OCI-LY7 (cell line): Measurements from ENCODE around the gene HMX3.

ENCODE experiments used
- EZH2phosphoT487 ChIP-seq: fragments of 200-600 bp; sonication (generic); IDR thresholded peaks from 2 replicates; pipeline ENCODE4 v1.6.1; 2018; ENCODE audit warnings: low read depth, borderline replicate concordance, mild to moderate bottlenecking, mixed run types, antibody characterized with exemption, low read length, moderate library complexity, mixed read lengths
- TF ChIP-seq, protein P1 (sequence below): fragments of 200-600 bp; sonication (generic); conservative IDR thresholded peaks from 2 replicates; pipeline ENCODE4 v1.5.1; 2014; ENCODE audit warnings: mild to moderate bottlenecking, antibody characterized with exemption, low read length, moderate library complexity, mixed read lengths

DNA sequence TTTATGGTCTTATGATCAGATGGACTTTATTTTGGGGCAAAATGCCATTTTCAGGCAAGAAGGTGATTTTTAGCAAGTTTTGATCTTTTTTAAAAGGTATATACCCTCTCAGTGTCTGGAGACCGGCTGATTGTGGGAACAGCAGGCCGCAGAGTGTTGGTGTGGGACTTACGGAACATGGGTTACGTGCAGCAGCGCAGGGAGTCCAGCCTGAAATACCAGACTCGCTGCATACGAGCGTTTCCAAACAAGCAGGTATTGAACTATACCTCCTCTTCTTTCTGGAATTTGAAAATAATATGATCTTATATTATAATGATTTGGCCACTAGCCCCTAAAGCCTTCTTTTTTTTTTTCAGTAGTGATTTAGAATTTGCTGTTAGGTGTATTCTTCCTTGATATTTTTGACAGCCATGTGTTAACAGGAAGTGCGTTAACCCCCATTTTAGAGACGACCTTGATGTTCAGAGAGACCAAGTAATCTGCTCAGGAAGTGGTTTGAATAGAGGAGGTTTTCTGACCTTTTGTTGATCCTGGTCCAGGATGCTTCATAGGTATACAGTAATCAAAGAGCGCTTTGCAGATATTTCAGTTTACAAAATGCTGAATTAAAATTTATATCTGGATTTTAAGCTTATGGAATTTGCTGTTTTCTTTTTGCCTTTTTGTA is 24.7 kb downstream of the HMX3 start:
- TF ChIP-seq, protein P1, sequence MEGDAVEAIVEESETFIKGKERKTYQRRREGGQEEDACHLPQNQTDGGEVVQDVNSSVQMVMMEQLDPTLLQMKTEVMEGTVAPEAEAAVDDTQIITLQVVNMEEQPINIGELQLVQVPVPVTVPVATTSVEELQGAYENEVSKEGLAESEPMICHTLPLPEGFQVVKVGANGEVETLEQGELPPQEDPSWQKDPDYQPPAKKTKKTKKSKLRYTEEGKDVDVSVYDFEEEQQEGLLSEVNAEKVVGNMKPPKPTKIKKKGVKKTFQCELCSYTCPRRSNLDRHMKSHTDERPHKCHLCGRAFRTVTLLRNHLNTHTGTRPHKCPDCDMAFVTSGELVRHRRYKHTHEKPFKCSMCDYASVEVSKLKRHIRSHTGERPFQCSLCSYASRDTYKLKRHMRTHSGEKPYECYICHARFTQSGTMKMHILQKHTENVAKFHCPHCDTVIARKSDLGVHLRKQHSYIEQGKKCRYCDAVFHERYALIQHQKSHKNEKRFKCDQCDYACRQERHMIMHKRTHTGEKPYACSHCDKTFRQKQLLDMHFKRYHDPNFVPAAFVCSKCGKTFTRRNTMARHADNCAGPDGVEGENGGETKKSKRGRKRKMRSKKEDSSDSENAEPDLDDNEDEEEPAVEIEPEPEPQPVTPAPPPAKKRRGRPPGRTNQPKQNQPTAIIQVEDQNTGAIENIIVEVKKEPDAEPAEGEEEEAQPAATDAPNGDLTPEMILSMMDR: no peak
- no peak for TF ChIP-seq EZH2phosphoT487
